ENCODE data around the gene RTN4IP1.

Gene RTN4IP1

DNA sequence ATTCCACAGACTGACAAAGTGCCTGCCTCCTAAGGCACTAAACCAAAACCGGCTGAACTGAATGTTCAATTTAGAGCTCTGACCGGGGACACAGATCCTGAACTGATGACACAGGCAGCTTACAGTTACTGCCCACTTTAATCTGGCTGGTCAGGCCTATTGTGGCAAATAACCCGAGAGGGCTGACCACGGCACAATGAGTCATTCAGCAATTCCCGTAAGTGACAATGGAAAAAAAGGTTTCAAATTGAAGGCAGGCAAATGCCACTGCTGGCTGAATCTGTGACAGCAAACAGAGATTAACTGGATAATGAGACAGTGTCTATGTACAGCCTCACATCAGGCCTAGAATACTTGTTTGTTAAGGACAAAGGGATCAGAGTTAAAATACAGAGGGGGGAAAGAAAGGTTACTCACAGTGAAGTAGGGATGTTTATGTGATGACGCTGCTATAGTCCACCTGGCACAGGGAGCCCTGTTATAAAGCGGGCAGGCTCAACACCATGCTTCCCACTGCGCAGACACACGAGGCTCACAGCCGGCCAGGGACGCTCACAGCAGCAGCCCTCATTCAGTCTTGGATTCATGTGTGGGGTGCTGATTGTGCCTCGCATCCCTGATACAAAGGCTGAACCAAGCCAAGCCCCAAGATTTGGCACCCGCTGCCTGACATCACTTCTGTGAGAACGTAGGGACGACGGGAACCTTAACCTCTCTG lies 54.4 kb downstream of the RTN4IP1 start:
- H3K27ac ChIP-seq = no peak overlapping the region
- TF ChIP-seq, protein P1, sequence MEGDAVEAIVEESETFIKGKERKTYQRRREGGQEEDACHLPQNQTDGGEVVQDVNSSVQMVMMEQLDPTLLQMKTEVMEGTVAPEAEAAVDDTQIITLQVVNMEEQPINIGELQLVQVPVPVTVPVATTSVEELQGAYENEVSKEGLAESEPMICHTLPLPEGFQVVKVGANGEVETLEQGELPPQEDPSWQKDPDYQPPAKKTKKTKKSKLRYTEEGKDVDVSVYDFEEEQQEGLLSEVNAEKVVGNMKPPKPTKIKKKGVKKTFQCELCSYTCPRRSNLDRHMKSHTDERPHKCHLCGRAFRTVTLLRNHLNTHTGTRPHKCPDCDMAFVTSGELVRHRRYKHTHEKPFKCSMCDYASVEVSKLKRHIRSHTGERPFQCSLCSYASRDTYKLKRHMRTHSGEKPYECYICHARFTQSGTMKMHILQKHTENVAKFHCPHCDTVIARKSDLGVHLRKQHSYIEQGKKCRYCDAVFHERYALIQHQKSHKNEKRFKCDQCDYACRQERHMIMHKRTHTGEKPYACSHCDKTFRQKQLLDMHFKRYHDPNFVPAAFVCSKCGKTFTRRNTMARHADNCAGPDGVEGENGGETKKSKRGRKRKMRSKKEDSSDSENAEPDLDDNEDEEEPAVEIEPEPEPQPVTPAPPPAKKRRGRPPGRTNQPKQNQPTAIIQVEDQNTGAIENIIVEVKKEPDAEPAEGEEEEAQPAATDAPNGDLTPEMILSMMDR (IDR thresholded peaks at IDR 0.05; ENCODE audit: low read depth, low read length) = no peak
- H3K9me3 ChIP-seq (ENCODE audit: severe bottlenecking) = no peaks in the 10 kb centered on the region
- no peak for DNase-seq
- H3K4me3 ChIP-seq (ENCODE audit: low read depth, low read length) = no peak overlapping the region
- no peaks in the 10 kb centered on the region for H3K36me3 ChIP-seq
- no peaks in the 10 kb centered on the region for H3K27me3 ChIP-seq (ENCODE audit: insufficient read depth, low read depth, severe bottlenecking)

GRCh38 chr6:106572875-106573585 lies 56.3 kb downstream of the RTN4IP1 start:
- Histone ChIP-seq H3K4me3 (ENCODE audit: low read depth, low read length) (no peak overlapping the region), H3K27ac (no peak overlapping the region), H3K9me3 (ENCODE audit: severe bottlenecking) (no peaks in the 10 kb centered on the region), H3K27me3 (ENCODE audit: insufficient read depth, low read depth, severe bottlenecking) (no peaks in the 10 kb centered on the region), H3K36me3 (no peaks in the 10 kb centered on the region)
- TF ChIP-seq, protein P1 (IDR thresholded peaks at IDR 0.05; ENCODE audit: low read depth, low read length) = no peak
- DNase-seq = no peak

DNA sequence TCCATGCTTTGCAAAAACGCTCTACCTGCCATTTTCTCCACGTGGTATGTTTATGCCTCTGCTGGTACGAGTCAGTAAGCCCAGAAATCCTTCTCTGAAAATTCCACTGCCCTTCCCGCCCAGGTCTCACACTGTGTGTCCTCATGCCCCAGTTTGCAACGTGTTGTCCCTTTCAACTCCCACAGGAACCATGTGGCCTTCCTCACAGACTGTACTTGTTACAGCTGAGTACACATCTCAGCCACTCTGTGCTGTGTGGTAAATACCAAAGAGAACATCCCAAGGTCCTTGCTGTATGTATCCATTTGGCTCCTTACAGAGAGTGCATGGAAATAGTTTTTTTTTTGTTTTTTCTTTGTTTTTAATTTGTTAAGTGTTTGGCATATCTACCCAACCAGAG lies 56.9 kb downstream of the RTN4IP1 start:
- H3K9me3 ChIP-seq (ENCODE audit: severe bottlenecking) = no peaks in the 10 kb centered on the region
- no peak overlapping the region for H3K4me3 ChIP-seq (ENCODE audit: low read depth, low read length)
- no peaks in the 10 kb centered on the region for H3K27me3 ChIP-seq (ENCODE audit: insufficient read depth, low read depth, severe bottlenecking)
- no peak for DNase-seq
- TF ChIP-seq, protein P1 (IDR thresholded peaks at IDR 0.05; ENCODE audit: low read depth, low read length) = no peak
- no peak overlapping the region for H3K27ac ChIP-seq
- no peaks in the 10 kb centered on the region for H3K36me3 ChIP-seq

GRCh38 chr6:106569428-106569827 lies 59.9 kb downstream of the RTN4IP1 start:
- Histone ChIP-seq H3K27me3 (ENCODE audit: insufficient read depth, low read depth, severe bottlenecking) (no peaks in the 10 kb centered on the region), H3K9me3 (ENCODE audit: severe bottlenecking) (no peaks in the 10 kb centered on the region), H3K36me3 (no peaks in the 10 kb centered on the region), H3K27ac (no peak overlapping the region), H3K4me3 (ENCODE audit: low read depth, low read length) (no peak overlapping the region)
- TF ChIP-seq, protein P1 (IDR thresholded peaks at IDR 0.05; ENCODE audit: low read depth, low read length) = no peak
- no peak for DNase-seq

DNA sequence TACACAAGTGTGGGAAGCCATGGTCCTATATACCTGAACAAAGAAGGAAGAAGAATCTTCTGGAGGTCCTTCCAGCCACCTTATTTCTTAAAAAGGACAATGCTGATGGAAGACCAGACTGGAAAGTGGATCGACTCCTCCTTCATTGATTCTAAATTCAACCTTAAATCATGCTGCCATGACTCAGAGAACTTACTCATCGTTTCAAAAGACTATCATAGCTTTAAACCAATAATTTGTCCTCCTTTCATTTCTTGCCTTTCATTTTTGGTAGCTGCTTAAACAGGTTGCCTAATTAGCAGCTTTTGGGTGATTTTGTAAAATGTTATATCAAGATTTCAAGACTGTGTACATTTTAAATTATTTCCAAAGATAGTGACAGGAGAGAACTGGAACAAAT lies 60.8 kb downstream of the RTN4IP1 start:
- no peaks in the 10 kb centered on the region for H3K36me3 ChIP-seq
- no peaks in the 10 kb centered on the region for H3K27me3 ChIP-seq (ENCODE audit: insufficient read depth, low read depth, severe bottlenecking)
- no peaks in the 10 kb centered on the region for H3K9me3 ChIP-seq (ENCODE audit: severe bottlenecking)
- TF ChIP-seq, protein P1 (IDR thresholded peaks at IDR 0.05; ENCODE audit: low read depth, low read length) = no peak
- no peak overlapping the region for H3K27ac ChIP-seq
- no peak for DNase-seq
- no peak overlapping the region for H3K4me3 ChIP-seq (ENCODE audit: low read depth, low read length)
